Eye (tissue), 1 donor: ENCODE measurements around the gene F8A1.
A peak's percentile ranks its signal among the peaks of the same experiment; 100 is the strongest.
"Not testable (repeated sequence)": the region's sequence is repeated elsewhere in the genome, so short reads cannot be mapped to it uniquely, and the experiment has no call there.

Experiments
- DNase-seq: peaks from one replicate; pipeline ENCODE4 v3.0.0-alpha.2; 2015

The F8A1 gene

DNA sequence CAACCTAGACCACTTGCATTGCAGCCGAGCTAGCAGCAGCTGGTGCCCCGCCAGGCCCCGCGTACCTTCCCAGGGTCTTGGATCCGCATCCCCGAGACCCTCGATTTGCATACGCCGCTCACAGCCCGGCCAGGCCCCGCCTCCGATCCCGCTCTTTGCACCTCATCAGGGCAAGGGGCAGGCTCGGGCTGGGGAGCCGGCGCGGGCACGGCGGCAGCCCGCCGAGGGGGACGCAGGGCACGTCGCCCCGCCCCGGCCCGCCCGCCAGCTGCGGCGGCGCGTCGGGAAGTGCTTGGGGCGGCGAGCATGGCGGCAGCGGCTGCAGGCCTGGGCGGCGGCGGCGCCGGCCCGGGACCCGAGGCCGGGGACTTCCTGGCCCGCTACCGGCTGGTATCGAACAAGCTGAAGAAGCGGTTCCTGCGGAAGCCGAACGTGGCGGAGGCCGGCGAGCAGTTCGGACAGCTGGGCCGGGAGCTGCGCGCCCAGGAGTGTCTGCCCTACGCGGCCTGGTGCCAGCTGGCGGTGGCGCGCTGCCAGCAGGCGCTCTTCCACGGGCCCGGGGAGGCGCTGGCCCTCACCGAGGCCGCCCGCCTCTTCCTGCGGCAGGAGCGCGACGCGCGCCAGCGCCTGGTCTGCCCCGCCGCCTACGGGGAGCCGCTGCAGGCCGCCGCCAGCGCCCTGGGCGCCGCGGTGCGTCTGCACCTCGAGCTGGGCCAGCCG is at the start of gene F8A1:
TSS of gene F8A1 (plus strand) at position 287 of the 720 bp plus-strand sequence. CDS start at position 307, 20 bp downstream.
- not testable (repeated sequence) for DNase-seq

DNA sequence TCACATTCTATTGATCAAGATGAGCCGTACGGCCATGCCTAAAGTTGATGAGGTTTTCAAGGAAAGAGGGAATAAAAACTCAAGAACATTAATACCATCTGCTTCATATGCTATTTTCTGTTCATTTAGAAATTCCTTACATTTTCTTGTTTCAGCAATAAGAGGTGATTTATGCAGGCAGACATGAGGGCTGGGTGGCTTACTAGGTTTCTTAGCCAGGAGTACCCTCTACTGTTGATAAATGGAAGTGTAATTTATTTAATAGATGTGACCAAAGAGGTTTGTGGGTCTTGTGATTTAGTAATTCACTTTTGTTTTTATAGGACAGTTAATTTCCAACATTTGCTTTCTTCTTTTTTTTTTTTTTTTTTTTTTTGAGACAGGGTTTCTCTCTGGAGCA is 45.3 kb upstream of the F8A1 start:
- peak; percentile 29 for DNase-seq

DNA sequence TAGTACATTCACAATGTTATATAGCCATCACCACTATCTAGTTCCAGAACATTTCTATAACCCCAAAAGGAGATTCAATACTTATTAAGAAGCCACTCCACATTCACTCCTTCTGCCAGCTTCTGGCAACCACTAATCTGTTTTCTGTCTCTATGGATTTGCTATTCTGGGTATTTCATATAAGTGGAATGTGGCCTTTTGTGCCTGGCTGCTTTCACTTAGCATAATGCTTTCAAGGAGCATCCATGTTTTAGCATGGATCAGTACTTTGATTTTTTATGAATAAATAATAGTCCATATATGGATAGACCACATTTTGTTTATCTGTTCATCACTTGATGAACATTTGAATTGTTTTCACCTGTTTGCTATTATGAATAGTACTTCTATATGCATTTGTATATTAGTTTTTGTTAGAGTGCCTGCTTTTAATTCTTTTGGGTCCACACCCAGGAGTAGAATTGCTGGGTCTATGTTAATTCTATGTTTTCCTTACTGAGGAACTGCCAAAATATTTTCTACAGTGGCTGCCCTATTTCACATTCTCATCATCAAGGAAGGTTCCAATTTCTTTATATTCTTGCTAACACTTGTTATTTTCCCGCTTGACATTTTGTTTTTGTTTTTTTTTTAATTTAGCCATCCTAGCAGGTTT is 35.1 kb upstream of the F8A1 start:
- DNase-seq: peak; percentile 1

DNA sequence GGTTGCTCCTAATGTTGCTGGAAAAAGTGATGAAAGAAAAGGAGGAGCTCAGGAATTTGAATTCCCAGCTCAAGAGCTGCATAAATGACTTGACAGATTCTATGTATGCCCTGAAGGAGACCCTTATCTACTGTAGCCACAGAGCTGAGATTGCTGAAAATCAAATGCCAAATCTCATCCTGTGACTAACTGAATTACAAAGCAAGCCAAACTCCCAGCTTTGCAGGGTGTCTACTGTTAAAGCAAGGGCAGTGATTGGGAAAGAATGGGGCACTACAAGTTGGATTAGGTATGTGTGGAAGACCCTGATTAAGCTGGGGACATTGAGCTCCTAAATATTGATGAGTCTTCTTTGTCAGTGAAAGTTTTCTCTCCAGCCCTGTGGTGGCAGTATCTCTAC is 30.9 kb upstream of the F8A1 start:
- DNase-seq: no peak

DNA sequence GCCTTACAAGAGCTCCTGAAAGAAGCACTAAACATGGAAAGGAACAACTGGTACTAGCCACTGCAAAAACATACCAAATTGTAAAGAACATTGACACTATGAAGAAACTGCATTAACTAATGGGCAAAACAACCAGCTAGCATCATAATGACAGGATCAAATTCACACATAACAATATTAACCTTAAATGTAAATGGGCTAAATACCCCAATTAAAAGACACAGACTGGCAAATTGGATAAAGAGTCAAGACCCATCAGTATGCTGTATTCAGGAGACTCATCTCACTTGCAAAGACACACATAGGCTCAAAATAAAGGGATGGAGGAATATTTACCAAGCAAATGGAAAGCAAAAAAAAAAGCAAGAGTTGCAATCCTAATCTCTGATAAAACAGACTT is 17.6 kb upstream of the F8A1 start:
- DNase-seq: not testable (repeated sequence)

DNA sequence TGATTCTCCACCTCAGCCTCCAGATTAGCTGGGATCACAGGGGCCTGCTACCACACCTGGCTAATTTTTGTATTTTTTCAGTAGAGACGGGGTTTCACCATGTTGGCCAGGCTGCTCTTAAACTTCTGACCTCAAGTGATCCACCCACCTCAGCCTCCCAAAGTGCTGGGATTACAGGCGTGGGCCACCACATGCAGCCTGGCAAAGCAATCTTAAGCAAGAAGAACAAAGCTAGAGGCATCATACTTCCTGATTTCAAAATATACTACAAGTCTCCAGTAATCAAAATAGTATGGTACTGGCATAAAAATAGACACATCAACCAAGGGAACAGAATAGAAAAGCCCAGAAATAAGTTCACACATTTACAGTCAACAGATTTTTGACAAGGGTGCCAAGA is 12.8 kb upstream of the F8A1 start:
- DNase-seq: no peak

DNA sequence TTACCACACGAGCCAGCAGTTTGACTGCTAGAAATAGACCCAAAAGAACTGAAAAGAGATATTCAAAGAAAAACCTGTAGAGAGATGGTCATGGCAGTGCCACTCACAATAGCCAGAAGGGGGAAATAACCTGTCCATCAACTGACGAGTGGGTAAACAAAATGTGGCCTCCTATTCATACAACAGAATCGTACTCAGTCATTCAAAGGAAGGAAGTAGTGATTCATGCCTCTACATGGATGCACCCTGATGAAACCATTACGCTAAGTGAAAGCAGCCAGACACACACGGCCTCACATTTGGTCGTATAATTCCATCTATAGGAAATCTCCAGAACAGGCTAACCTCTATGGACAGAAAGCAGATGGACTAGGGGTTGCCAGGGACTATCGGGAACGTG is 2.1 kb upstream of the F8A1 start:
- DNase-seq: not testable (repeated sequence)

DNA sequence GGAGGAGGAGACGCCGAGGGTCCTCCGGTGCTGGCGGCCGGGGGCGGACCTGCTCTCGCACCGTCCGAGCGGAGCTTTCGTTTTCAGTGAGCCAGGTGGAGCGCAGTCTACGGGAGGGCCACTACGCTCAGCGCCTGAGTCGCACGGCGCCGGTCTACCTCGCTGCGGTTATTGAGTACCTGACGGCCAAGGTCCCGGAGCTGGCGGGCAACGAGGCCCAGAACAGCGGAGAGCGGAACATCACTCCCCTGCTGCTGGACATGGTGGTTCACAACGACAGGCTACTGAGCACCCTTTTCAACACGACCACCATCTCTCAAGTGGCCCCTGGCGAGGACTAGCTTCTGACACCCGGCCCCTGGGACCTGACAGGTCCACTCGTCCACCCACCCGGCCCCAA is 1.1 kb upstream of the F8A1 start:
- DNase-seq: not testable (repeated sequence)

DNA sequence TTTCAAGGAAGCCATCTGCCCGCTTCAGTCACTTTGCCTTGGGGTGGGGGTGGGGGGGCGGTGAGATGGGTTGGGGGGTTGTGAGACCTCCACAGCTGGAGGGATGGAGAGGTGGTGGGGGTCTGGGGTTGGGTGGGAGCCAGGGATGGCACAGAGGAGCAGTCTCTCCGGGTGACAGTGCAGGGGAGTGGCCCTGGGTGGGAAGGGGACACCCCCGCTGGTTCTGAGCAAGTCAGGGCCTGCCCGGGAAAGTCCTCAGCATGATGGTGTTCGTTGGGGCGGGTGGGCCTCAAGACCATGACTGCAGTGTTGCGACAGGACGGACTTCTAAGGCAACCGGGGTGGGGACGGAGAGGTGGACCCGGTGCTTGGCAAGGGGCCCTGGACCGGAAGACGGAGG is 606 bp upstream of the F8A1 start:
- DNase-seq: not testable (repeated sequence)

DNA sequence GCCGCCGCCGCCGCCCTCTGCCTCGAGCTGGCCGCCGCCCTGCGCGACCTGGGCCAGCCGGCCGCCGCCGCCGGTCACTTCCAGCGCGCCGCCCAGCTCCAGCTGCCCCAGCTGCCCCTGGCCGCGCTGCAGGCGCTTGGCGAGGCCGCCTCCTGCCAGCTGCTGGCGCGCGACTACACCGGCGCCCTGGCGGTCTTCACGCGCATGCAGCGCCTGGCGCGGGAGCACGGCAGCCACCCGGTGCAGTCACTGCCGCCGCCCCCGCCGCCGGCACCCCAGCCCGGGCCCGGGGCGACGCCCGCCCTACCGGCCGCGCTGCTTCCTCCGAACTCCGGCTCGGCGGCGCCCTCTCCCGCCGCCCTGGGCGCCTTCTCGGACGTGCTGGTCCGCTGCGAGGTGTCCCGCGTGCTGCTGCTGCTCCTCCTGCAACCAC is 650 bp downstream of the F8A1 start:
- DNase-seq: not testable (repeated sequence)

DNA sequence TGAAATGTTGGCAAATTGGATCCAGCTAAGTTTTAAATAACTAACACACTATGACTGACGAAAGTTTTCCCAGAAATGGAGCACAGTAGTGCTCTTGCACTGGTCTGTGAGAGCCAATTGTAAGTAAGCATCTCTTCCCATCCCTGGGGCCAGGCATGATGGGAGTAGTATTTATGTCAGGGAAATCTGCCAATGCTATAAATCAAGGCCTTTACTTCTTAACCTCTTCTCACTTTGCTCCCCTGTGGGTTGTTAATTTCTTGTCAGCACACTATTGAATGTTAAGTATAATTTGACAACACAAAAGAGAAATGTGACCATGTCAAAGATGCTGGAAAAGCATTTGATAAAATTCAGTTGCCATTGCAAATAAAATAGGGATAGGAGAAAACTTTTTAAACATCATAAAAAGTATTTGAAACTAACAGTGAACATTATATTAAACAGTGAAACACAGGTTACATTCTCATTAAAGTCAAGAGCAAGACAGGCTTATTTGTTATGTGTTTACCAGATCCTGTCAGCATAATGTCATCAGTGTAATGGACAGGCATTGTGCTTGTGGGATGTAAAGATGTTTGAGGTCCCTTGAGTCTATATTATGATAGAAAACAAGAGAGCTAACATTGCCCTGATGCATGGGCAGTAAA is 5.0 kb downstream of the F8A1 start:
- DNase-seq: no peak

DNA sequence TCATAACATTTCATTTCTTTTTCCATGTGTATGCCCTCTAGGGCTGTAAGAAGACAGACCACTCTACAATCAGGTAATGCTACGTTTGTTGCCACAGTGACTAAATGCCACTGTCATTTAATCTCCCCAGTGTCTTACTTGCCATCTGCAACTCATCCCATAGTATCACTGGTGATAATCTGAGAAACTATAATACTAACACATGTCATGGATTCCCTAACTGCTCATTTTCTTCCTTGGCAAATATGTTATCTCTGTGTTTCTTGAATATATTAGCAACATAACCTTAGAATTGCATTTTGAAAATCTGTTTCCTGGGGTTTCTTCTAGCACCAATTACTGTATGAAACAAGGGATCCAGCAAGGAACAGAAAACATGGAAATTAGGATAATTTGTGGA is 6.1 kb downstream of the F8A1 start:
- DNase-seq: no peak

DNA sequence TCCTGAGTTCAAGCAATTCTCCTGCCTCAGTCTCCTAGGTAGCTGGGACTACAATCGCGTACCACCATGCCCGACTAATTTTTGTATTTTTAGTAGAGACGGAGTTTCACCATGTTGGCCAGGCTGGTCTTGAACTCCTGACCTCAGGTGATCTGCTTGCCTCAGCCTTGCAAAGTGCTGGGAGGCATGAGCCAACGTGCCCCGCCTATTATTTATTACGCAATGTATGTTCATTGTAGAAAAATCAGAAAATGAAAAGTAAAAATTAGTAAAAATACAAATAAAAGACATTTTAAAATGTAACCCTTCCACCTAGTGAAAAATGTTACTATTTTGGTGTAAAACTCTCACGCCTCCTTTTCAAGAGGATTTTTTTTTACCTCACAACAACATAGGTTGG is 14.2 kb downstream of the F8A1 start:
- DNase-seq: no peak

DNA sequence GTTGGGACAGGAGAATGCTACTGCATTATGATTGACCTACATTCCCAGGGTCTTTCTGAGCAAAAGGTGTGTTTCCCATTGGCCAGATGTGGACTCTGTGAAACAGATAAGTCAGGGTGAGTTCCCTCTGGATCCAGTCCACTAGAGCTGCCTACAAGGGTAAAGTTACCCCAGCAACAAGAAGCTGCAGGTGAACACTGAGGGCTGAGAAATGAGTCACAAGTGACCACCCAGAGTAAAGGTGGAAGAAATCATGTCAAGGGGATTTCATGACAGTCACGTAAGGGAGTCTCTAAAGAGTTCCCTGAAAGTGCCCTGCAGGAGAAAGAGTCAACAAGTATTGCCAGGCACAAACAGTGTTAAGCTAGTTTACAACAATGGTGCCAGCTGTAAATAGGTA is 16.3 kb downstream of the F8A1 start:
- no peak for DNase-seq

DNA sequence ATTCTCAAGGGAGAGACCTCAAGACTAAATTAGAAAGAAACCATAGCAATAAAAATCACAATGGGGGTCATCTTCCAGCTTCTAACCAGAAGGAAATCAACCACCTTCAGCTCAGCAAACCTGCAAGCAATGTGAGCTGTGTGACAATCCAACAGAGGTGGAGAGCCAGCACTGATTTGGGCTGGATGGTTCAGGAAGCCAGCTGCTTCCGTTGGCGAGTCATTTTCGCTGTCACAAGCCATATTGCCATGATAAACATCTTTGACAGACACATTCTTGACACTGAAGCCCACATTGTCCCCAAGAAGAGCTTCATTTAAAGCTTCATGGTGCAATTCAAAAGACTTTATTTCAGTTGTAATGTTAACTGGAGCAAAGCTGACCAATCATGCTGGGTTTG is 22.7 kb downstream of the F8A1 start:
- no peak for DNase-seq

DNA sequence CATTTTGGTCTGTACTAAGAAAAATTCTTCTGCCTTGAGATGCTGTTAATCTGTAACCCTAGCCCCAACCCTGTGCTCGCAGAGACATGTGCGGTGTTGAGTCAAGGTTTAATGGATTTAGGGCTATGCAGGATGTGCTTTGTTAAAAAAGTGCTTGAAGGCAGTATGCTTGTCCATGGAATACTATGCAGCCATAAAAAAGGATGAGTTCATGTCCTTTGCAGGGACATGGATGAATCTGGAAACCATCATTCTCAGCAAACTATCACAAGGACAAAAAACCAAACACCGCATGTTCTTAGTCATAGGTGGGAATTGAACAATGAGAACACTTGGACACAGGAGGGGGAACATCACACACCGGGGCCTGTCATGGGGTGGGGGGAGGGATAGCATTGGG is 23.9 kb downstream of the F8A1 start:
- not testable (repeated sequence) for DNase-seq

DNA sequence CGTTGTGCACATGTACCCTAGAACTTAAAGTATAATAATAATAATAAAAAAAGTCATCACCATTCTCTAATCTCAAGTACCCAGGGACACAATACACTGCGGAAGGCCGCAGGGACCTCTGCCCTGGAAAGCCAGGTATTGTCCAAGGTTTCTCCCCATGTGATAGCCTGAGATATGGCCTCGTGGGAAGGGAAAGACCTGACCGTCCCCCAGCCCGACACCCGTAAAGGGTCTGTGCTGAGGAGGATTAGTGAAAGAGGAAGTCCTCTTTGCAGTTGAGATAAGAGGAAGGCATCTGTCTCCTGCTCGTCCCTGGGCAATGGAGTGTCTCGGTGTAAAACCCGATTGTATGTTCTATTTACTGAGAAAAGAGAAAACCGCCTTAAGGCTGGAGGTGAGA is 24.4 kb downstream of the F8A1 start:
- DNase-seq: not testable (repeated sequence)

DNA sequence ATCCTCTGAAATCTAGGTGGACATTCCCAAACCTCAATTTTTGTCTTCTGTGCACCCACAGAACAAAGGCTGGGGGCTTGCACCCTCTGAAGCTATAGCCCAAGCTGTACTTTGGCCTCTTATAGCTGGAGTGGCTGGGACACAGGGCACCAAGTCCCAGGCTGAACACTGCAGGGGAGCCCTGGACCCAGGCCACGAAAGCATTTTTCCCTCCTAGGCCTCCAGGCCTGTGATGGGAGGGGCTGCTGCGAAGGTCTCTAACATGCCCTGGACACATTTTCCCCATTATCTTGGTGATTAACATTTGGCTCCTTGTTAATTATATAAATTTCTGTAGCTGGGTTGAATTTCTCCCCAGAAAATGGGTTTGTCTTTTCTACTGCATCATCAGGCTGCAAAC is 27.9 kb downstream of the F8A1 start:
- no peak for DNase-seq

DNA sequence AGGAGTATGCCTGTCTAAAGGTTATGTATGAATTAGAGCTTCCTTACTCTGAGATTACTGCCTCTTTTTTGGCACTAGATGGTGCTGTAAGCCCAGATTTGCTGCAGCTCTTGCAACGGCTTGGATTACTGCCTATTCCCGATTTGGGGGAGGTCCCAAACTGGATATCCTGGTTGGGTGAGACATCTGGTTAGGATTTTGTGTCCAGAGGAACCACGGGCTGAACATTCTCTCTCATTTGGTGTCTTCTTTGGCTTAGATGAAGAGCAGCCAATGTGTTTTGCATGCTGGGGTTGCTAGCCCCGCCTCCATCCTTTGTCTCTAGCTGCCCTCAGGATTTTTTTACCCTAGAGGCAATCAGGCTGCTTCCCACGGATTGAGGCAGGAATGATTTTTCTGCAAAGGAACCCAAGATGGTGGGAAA is 31.9 kb downstream of the F8A1 start:
- peak; percentile 89 for DNase-seq

DNA sequence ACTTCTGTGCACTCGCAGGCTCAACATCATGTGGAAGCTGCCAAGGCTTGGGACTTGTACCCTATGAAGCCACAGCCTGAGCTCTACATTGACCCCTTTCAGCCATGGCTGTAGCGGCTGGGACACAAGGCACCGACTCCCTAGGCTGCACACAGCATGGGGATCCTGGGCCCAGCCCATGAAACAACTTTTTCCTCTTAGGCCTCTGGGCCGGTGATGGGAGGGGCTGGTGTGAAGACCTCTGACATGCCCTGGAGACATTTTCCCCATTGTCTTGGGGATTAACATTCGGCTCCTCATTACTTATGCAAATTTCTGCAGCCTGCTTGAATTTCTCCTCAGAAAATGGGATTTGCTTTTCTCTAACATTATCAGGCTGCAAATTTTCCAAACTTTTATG is 38.6 kb downstream of the F8A1 start:
- DNase-seq: not testable (repeated sequence)
